Stimulated activated CD4-positive, alpha-beta T cell treated with anti-CD3 and anti-CD28 coated beads, Interleukin-1b, Interleukin-23, amount 100 ng/mL, for 48 hours (primary cell): Measurements from ENCODE around the gene RYR3.

Experiments
- DNase-seq: peaks from one replicate; pipeline ENCODE4 v3.0.0-alpha.2; 2020

RYR3 gene

DNA sequence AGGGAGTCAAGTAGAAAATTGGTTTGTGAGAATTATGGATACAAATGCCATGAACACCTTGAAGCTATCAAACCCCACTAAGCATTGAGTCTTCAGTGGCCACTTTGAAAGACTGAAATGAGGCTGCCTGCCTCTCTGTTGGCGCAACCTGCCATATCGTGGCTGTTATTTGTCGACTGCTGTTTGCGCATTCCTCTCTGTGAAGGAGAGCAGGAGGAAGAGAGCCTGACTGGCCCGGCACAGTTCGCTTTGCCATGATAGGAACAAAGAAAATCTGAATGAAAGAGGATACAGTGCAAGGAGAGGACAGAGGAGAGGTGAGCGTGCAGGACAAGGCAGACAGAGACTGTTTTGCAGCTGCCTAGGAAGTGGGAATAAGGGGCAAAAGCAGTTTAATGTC, 289.4 kb downstream of the RYR3 start:
- no peak for DNase-seq

DNA sequence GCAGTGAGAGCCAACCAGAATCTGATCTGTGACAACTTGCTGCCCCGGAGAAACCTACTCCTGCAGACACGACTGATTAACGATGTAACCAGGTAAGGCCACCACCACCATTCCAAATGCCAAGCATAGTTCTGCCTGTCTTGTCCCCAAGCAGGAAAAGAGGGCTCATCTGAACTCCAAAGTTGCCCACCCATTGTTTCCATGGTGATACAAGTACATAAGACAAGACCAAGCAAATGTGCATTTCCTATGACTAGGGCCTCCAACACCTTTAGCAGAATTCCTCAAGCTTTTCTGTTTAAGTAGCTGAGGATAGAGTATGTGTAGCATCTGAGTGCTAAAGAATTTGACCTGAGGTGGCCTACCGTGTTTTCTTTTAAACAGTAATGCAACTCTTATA, 290.7 kb downstream of the RYR3 start:
- DNase-seq: no peak

DNA sequence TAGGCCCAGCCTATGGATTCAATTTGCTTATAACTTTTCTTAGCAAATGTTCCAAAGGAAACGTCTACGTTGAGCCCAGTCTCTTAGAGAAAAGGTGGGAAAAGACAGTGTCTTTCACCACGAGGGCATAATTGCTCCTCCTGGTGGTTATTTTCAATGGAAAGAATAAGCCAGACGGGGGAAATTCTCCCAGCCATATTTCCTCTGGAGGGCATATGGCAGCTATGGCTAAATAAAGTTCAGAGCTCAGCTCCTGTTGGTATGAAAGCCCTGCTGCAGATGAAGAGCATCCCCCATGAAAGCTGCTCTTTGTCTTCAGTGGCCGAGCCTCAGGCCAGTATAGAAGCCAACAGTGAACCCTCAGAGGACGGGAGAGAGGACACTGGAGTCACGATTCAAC, 297.9 kb downstream of the RYR3 start:
- DNase-seq: no peak

DNA sequence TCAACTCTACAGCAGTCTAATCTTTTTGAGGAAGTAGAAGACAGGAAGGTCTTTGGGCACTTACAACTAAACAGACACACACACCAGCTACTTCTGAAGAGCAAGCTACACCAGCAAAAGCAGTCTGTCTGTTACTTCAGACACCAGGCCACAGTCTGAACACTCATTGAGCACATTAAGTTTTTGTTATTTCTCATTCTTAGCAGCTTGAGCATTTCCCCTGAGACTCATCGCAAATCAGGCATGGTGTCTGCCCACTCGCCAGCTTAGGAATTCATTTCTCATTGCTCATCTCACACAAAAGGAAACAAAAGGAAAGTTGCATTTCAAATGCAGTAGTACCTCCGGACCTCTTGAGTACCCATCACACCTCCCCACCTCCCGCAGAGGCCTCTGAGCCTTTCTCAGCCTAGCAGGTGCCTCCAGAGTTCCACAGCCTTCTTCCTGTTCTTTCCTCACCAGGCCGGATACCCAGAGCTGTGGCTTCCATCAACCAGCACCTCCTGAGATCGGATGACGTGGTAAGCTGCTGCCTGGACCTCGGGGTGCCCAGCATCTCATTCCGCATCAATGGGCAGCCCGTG, 302.0 kb downstream of the RYR3 start:
- no peak for DNase-seq

DNA sequence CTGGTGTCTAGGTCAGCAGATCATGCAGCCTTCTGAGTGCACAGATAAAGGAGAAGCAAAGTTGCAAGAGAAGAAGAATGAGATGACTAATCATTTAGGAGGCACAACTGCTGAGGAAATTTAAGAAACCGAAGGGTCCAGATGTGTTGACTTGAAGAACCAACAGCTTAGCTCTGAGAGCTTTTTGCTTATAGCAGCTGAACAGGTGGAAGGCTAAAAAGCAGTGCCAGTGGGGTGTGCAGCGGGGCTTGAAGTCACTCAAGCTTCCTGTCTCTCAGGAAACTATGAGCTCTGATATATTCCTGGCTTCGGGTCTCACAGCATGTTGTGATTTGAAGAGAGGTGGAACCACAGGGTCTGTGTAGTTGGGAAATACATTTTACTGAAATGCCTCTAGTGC, 305.7 kb downstream of the RYR3 start:
- DNase-seq: no peak

DNA sequence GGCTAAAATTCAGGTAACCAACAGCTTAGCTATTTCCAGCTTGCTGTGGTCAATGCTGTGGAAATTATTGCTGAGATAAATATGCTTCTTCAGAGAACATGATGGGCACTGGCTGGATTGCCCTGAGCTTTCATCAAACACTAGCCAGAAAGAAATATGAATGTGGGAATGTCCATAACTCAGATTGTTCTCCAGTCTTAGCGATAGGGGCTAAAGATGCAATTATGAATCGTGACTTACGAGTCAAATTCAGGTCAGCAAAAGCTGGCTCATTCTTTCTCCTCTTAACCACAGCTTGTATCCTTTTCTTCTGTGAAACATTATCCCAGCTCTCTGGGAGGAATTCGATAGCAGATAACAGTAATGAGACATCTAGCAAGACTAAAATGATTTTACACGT, 307.6 kb downstream of the RYR3 start:
- DNase-seq: no peak

DNA sequence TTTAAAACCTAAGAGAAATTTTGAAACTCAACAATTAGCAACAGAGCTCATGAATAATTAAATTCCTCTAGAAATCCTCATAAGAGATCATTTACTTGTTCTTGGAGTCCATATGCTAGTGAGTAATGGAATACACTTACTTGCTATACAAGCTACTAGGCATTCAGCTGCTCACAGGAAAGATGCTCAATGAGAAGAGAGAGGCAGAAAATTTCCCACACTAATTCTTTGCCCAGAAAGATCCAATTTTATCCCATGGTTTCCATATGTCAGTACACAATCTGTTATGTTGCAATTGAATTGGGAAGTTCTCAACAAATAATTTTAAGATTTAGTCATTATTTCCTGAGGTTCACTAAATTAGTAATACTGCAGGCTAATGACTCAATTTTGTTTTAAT, 310.4 kb downstream of the RYR3 start:
- no peak for DNase-seq

DNA sequence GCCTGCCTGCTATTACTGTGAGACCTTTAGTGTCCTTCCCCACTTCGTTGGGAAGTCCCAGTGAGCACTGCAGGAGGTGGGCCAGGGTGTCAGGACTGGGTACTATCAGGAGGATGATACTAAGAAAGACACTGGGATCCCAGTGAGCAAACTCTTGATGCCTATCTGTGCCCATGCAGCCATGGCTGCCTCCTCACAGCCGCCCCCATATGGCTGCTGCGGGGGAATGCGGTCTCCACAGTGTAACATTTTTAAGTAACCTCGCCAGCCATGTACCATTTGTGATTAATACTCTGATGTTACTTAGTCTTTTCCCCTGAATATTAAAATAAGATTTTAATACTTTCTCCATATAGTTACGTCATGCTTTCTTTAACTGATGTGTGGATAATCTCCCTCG, 312.2 kb downstream of the RYR3 start:
- DNase-seq: no peak

DNA sequence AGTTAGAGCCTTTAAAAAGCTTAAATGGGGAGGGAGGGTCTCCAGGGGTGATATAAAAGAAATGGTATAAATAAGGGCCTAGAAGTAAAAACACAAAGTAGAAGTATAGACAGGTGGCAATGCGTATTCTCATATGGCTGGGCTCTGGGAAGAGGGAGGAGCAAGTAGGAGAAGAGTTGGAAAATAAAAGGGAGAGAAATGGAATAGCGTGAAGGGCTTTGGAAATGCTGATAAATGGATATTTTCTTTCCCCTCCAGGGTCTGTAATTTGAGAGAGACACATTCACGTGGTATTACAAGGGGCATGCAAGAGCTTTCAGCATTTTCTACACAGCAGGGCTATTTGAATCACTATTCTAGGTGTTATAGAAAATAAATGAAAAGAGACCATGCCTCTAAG, 313.7 kb downstream of the RYR3 start:
- DNase-seq: no peak

DNA sequence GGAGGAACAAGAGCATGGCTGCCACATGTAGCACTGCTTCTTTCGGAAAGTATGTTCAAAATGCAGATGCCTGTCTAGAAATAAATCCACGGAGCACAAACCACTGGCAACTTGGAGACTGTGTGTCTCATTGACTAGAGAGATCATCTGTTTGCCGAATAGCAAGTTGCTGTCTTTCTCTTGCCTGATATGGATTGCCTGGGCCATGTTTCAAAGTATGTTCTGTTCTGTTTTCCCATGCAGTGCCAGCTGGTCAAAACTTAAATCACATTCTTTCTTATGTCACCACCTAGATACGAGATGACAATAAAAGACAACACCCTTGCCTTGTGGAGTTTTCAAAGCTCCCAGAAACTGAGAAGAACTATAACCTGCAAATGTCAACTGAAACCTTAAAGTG, 318.9 kb downstream of the RYR3 start:
- DNase-seq: no peak

DNA sequence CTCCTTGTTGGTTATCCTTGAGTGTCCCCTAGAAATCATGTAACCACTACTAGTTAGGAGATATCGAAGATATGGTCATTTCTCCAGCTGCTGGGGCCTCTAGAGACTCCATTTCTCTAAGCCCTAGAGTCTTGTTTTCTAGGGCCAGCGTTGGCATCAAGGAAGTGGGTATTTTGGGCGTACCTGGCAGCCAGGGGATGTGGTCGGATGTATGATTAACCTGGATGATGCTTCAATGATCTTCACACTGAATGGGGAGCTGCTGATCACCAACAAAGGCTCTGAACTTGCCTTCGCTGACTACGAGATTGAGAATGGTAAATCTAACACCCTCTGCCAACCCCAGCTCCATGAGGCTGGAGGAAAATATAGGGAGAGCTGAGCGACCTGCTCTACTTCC, 325.5 kb downstream of the RYR3 start:
- DNase-seq: no peak

DNA sequence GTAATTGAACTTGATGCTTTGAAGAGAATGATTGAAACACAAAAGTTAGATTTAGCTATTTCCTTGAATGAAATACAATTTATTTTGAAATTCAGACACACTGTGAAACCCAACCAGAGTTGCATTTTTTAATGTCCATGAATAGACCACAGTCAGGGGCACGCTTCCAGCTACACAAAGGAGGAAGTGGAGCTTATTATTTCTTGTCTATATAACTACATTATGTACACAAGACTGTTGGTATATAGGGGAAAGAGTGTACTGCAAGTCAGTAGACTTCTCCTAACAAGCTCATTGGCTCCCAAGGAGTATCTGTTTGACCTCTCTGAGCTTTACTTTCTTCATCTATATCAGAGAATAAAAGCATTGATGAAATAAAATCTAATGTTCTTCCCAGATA, 326.2 kb downstream of the RYR3 start:
- DNase-seq: no peak

DNA sequence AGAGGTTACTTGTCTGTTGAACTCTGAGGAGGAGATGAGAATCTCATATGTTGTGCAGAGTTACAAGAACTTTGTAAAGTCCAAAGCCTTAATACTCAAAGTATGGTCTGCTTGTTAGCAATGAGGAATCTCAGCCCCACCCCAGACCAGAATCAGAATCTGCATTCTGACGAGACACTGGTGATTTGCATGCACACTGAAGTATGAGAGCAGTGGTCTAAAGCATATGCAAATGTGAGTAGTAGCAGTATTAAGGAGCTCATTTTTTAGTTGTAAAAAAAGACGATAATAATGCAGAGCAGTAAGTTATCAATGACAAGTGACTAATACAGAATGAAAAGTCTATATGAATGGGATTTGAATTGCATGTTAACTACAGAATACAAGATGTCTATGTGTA, 327.7 kb downstream of the RYR3 start:
- no peak for DNase-seq

DNA sequence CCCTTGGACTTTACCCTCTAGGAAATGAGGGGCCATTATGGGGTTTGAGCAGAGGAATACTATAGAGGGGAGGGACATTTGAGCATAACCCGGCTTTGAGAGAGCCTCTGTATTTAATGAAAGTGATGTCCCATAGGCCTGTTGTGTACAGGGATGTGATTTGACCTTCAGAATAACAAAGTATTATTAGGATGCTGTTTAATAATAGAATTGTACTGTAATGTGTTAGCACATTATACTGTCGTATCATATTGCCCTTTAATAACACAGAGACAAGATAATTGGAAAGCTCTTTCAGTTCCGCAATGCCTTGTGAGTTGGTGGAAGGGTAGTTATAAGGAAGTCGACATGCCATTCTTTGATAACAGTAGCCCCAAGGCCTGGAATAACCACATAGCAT, 328.3 kb downstream of the RYR3 start:
- DNase-seq: no peak

DNA sequence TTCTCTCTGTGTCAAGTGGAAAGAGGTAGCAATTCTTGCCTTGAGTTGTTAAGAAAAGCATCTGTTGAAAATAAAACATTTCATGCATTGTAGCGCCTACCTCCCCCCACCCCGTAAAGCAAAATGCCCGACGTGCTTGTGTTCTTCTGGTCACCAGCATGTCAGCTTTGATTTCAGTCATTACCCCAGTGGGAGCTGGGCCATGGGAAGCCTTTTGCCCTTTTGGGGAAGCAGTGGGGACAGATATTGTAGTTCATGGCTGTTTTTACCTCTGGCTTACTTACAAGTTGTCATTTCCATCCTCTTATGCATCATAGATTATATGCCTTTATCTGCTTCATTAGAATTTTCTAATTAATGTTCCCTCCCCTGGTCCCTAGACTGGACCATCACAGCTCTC, 328.7 kb downstream of the RYR3 start:
- no peak for DNase-seq

DNA sequence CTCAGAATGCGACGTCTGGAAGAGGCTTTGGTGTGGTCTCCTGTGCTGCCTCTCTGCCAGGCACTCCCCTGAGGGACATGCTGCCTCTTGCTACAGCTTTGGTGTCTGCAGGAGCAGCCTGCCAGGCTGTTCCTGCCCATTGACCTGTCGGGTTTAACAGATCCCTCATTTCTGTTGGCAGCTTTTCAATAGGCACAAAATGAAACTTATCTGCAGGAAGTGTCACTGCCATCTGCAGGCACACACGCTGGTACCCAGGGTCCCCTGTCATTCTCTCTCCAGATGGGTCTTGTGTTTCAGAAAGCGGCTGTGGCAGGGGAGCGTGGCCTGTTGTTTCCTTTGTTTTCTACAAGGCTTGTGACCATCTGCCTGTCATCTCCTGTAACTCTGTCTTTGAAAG, 329.2 kb downstream of the RYR3 start:
- no peak for DNase-seq

DNA sequence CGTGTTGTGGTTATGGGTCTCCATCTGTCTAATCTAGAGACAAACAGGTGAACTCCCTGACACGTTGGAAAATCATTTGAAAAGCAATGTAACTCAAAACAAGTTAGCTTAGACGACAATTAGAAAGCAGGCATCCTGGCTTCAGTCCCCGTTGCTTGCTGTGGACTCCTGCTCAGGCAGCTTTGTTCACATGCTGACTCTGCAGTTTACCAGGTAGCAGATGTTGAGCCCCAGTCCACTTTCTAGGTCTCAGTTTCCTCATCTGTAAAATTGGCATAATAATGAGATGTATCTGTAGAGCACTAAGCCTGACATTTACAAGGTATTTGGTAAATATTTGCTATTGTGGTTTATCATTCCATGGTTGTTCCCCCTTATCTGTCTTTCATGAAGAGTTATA, 330.3 kb downstream of the RYR3 start:
- DNase-seq: no peak

DNA sequence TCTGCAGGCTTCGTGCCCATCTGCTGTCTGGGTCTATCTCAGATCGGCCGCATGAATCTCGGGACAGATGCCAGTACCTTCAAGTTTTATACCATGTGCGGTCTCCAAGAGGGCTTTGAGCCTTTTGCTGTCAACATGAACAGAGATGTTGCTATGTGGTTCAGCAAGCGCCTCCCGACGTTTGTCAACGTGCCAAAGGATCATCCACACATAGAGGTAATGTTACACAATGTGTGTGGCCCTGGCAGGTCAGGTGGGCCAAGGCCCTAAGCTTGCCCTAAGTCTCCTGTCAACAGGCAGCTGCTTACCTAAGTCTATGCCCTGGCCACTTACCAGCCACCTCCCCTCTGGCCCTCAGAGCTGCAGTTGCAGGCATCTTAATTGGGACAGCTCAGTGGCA, 333.5 kb downstream of the RYR3 start:
- no peak for DNase-seq

DNA sequence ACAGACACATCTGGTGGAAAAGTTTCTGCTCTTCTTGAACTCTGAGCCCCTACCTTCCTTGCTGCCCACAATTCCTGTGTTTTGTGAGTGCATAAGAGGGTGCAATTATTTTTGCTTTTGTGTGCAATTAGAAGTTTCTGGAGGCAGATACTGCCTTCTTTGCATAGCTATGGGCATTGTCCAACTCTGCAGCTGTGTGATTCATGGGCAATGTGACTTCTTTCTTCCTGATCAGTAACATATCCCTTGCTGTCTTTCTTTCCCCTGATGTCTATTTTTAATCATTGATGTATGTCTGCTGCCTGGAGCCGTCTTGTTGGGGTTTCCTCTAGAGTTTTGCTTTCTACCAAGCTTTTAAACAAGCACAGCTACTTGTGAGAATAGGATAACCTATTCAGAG, 336.0 kb downstream of the RYR3 start:
- no peak for DNase-seq

DNA sequence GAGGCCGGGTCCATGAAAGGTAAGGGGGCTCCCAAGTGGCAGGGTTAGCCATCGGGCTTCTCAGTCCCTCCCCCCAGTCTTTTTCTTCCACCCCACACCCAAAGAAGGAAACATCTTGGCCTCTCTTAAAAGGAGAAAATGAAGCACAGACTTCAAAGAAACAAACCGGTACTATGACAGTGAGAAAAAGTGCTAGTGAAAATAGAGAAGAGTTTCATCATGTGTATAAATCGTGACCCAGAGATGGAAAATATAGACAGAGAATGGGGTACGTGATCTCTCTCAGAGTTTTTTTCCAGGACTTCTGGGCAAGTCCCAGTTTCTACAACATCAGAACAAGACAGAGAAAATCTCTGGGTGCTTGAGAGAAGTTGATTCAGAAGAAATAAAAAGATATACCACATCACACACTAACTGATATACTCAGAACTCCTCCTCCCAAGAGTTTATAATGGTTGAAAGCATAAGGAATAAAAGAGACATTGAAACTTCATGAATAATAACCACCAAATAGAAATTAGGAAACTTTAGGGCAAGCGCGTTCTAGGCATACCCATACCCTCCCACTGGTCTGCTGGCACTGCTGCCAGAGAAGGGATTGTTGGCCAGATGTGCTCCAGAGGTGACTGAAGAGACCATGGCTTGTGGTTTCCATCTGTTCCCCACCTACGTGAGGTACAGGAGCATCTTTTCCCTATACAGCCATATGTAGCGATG, 338.6 kb downstream of the RYR3 start:
- DNase-seq: no peak

DNA sequence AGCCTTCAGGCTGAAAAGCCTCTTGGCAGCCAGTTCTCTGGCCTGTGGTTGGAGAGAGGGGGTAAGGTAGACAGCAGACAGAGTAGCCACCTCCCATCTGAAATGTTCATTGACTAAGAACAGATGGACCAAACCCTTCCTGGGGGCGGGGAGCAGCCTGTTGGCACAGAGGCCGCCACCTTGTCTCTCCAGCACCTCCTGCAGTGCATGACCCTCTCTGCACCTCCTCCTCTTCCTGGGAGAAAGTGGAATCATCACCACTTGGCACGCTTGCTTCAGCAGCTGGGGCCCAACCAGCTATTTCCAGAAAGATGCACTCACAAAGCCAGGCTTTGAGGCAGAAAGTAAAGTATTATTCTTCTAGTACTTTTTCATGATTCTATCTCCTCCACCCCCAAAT, 344.1 kb downstream of the RYR3 start:
- no peak for DNase-seq

DNA sequence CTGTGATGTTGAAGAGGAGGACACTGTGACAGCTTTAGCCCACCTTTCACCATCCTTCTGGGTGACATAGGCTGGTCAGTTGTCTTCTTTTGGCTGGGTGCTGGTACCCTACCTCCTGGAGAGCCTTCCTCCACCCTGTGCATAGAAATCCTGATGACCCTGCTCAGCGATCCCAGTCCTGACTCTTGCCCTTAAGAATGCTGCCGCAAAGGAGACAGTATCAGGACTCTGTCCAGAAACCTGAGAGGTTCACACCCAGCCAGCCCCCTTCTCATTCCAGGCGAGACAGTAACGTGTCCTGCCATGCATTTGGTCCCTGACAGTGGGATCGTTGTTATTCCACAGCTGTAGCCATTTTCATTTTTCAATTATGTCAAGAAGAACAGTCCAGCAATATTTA, 344.7 kb downstream of the RYR3 start:
- no peak for DNase-seq

DNA sequence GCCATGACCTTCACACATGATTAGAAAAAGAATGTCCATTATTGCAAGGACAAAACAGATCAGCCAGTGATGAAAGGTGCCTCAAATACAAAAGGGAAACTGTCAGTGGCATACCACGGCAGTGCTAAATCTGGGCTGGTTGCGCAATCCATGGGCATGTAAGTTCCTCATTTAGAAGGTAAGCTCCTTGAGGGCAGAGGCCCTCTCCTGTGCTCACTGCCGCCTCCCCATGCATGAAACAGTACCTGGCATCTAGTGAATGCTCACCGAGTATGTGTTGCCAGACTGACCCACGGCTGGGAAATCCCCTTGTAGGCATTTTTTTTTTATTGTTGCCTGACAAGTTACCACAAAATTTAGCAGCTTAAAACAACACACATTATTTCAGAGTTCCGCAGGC, 345.4 kb downstream of the RYR3 start:
- DNase-seq: no peak

DNA sequence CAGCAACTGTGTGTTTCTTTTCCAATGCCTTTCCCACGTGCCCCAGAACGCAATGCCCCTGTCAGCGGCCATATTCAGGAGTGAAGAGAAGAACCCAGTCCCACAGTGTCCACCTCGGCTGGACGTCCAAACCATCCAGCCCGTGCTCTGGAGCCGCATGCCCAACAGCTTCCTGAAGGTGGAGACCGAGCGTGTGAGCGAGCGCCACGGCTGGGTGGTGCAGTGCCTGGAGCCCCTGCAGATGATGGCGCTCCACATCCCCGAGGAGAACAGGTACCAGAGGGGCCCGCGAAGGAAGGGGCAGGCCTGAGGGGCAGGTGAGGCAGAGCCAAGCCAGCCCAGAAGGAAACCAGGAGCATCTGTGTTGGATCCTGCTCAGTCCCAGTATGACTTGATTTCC, 349.4 kb downstream of the RYR3 start:
- DNase-seq: no peak

DNA sequence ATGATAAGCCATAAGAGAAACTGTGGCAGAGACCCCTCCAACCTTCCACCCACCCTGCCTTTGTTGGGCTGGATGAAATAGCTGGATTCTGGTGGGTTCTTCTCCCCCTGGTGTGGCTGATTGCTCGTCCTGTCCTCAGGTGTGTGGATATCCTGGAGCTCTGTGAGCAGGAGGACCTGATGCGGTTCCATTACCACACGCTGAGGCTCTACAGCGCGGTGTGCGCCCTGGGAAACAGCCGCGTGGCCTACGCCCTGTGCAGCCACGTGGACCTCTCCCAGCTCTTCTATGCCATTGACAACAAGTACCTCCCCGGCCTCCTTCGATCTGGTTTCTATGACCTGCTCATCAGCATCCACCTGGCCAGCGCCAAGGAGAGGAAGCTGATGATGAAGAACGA, 351.2 kb downstream of the RYR3 start:
- no peak for DNase-seq
